ENCODE results near the gene NECAB2.

- TF ChIP-seq EP300 (IDR thresholded peaks at IDR 0.05) = no peak
- TF ChIP-seq CTCF (IDR thresholded peaks at IDR 0.05) = no peak
- TF ChIP-seq POLR2A (IDR thresholded peaks at IDR 0.05) = no peak
Measured at GRCh38 chr16:84024854-84025253, 56.8 kb downstream of the NECAB2 start.

Data from suprapubic skin (tissue), 3 donors.